ENCODE data around the gene IER2.
"Not testable (repeated sequence)": the region's sequence is repeated elsewhere in the genome, so short reads cannot be mapped to it uniquely, and the experiment has no call there.

GRCh38 chr19:13178291-13178690 lies 28.1 kb downstream of the IER2 start:
- TF ChIP-seq CTCF (IDR thresholded peaks at IDR 0.05; ENCODE audit: insufficient read depth, low read length, poor library complexity, severe bottlenecking); EZH2phosphoT487 (conservative IDR thresholded peaks at IDR 0.05; ENCODE audit: low read length): not testable (repeated sequence)
